Omental fat pad (tissue), 4 donors: Measurements from ENCODE around the gene MINDY1. TPM values are rescaled to one million over a fixed set of nuclear protein-coding genes. Genes with fewer than 3 reads are reported as not detected.

Experiments
- ATAC-seq: fragments of 150-250 bp; one replicate; pipeline ENCODE4 v1.9.1; 2016; ENCODE audit warnings: mild to moderate bottlenecking, moderate library complexity; ENCODE audit not compliant: low FRiP score
- DNase-seq: peaks from one replicate; pipeline ENCODE4 v3.0.0-alpha.2; 2019; ENCODE audit warnings: low spot score
- total RNA-seq, 4 donors: library from RNA; depleted of rRNA; stranded (reverse); fragments of >200 nt; gene quantifications; one replicate each; pipeline ENCODE4 v1.1.0, GENCODE V29; 2016
- TF ChIP-seq, protein P1 (sequence below), 3 donors: fragments of 450-650 bp; IDR thresholded peaks; one replicate each; pipeline ENCODE4 v1.5.1; 2016 to 2017; ENCODE audit warnings: antibody characterized with exemption in 3 of 3, mild to moderate bottlenecking in 3 of 3, moderate library complexity in 2 of 3

MINDY1 gene
- total RNA-seq, 4 donors from 2014 or later = 15.5 to 35.4 (median 33.2) TPM

DNA sequence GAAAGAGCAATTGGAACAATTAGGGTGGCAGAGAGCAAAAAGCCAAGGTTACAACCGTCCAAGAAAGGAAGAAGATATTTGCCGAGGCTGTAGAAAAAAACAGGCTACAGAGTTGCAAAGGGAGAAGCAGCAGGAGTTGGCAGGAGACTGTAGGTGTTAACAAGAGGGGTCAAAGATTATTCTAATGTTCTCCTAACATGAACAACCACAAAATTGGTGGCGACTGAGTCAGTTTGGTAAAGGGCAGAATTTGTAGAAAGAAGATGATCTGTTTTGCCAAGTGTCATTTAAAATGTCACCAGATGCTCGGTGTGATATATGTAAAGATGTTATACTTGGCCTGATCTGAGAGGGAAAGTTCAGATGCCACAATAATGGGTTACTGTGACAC lies 1.1 kb upstream of the MINDY1 start:
- DNase-seq (no peak), ATAC-seq (no peak)
- TF ChIP-seq, protein P1, sequence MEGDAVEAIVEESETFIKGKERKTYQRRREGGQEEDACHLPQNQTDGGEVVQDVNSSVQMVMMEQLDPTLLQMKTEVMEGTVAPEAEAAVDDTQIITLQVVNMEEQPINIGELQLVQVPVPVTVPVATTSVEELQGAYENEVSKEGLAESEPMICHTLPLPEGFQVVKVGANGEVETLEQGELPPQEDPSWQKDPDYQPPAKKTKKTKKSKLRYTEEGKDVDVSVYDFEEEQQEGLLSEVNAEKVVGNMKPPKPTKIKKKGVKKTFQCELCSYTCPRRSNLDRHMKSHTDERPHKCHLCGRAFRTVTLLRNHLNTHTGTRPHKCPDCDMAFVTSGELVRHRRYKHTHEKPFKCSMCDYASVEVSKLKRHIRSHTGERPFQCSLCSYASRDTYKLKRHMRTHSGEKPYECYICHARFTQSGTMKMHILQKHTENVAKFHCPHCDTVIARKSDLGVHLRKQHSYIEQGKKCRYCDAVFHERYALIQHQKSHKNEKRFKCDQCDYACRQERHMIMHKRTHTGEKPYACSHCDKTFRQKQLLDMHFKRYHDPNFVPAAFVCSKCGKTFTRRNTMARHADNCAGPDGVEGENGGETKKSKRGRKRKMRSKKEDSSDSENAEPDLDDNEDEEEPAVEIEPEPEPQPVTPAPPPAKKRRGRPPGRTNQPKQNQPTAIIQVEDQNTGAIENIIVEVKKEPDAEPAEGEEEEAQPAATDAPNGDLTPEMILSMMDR (IDR thresholded peaks at IDR 0.05) = no peak

DNA sequence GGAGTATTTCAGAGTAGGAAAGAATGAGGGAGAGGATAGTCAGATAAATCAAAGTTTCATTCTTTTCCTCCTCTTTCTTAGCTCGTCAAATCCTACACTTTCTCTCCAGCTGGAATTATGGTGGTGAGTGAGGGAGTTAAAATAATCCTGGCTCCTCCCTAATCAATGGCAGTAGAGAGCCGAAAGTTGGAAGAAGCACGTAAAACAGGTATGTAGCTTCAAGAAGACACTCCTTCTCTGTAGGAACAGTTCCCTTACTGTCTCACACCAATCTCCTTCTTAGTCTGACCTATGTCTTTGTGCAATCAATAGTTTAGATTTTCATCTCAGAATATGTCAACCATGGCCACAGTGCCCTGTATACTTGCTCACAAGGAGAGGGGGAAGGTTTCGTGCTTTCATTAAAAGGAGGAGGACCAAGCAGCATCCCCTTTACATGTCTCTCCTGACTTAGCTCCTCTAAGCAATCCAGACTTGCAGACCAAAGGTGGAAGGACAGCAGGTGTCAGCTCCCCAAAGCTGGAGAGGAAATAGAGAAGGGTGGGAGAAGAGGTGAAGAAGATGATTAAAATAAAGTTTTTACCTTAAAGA lies 878 bp downstream of the MINDY1 start:
- ATAC-seq (no peak), DNase-seq (no peak)
- TF ChIP-seq, protein P1 (IDR thresholded peaks at IDR 0.05) = no peak

DNA sequence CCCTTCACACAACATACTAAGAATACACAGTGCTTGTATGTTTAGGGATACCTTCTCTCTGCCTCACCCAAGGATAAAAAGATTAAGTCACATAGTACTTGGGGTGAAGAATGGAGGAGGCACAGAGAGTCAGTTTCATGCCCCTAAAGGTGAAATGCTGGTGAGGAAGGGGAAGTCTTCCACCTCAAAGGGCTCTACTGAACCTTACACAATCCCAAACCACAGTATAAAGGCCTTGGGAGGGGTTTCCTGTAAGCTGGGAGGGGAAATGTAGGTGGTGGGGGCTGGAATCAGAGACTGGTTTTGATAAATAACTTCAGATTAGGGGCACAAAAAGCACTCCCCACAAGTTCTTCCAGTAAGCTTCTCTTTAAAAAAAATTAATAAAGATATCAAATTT lies 3.5 kb downstream of the MINDY1 start:
- TF ChIP-seq, protein P1 (IDR thresholded peaks at IDR 0.05) = no peak
- ATAC-seq = no peak
- DNase-seq = no peak

DNA sequence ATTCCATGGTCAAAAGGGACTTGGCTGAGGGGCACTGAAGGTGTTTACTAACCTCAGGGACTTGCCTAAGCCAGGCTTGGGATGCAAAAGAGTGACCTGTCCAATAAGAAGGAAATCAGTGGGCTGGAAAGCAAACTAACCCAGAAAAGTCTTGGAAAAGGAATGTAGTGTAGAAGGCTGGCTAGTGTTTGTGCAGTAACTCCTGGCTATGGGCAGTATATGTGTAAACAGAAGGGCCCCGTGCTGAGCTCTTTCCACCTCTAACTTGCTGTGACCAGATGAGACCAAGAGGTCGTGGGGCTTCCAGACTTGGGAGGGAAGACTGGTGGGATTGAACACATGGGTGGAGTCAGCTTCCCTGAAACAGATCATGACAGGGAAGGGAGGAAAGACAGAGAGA lies 4.1 kb downstream of the MINDY1 start:
- ATAC-seq = no peak
- no peak for DNase-seq
- TF ChIP-seq, protein P1 (IDR thresholded peaks at IDR 0.05) = no peak

DNA sequence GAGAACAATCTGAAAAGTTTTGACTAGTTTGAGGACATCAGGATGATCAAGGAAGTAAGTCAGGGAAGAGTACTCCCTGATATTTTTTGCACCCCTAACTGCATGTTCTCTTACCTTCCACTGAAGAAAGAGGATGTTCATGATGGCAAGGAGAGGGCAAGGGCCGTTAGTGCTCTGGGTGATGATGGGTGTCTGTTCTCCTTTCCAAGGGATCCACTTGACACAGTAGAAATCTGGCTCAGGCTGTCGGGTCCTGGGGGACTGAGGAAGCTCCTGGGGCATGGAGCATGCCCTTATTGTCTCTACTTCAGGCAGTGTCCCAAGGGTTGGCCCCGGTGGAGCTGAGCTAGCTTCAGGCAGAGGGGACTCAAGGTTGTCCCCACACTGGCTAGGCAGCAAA lies 4.7 kb downstream of the MINDY1 start:
- TF ChIP-seq, protein P1 (IDR thresholded peaks at IDR 0.05) = no peak
- DNase-seq = no peak
- no peak for ATAC-seq

DNA sequence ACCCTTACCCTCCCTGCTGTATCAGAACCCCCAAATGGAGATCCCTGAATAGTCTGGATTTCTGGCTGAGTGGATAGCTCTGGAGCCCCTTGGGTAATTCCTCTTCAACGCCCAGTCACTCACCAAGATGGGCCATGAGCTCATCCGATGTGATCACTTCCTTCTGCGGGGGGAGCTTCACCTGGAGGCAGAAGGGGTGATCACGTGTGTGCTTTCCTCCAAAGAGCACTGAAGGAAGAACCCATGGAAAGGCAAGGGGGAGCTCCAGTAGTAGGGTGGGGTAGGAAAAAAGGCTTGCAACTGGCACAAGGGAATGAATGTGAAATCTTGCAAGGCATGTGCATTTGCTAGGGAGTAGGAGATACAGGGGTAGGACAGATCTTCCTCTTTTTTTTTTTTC lies 5.1 kb downstream of the MINDY1 start:
- TF ChIP-seq, protein P1 (IDR thresholded peaks at IDR 0.05) = no peak
- ATAC-seq (no peak), DNase-seq (no peak)

DNA sequence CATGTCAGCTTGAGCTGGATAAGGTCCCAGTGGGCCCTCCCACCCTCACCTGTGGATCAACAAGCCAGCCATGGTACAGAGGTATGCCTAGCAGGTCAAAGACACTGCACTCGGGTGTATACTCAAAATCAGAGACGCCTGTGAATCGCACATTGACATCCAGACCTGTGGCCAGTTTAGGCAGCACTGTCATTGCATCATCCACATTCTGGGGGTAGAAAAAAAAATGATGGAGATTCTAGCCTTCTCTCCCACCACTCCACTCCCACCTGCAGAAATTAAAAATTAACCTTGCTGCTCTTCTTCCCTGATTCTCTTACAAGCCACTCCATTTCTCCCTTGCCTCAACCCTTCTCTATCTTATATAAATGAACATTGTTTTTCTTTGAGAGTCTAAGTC lies 6.3 kb downstream of the MINDY1 start:
- TF ChIP-seq, protein P1 (IDR thresholded peaks at IDR 0.05) = no peak
- ATAC-seq (no peak), DNase-seq (no peak)
